GM12892 (cell line): ENCODE data around the gene OTOP1. TPM values are rescaled to one million over a fixed set of nuclear protein-coding genes. Genes with fewer than 3 reads are reported as not detected.
"Not testable (repeated sequence)": the region's sequence is repeated elsewhere in the genome, so short reads cannot be mapped to it uniquely, and the experiment has no call there.

Experiments
- DNase-seq: peaks from one replicate; pipeline ENCODE4 v3.0.0; 2011; ENCODE audit not compliant: insufficient read length
- FAIRE-seq: peaks from 2 replicates; lab custom pipeline; 2011; peaks lifted over from hg19 to GRCh38; lab: Jason Lieb, UNC
- POLR2A ChIP-seq: IDR thresholded peaks from 2 replicates; pipeline ENCODE4 v1.6.1; 2011; ENCODE audit warnings: low read depth, low read length, control low read depth
- POLR2AphosphoS5 ChIP-seq: IDR thresholded peaks from 2 replicates; pipeline ENCODE4 v1.6.1; 2011; ENCODE audit warnings: low read depth, low read length, control low read depth
- TAF1 ChIP-seq: IDR thresholded peaks from 2 replicates; pipeline ENCODE4 v1.6.1; 2011; ENCODE audit warnings: low read depth, mild to moderate bottlenecking, control low read depth, low read length, borderline replicate concordance
- polyA plus RNA-seq: library from polyadenylated mRNA; unstranded; fragments of >200 nt; gene quantifications from one replicate; pipeline ENCODE4 v1.2.1, GENCODE V29; 2012; ENCODE audit warnings: missing spikeins, inconsistent platforms; ENCODE audit not compliant: missing spikeins

OTOP1 gene
- not detected for polyA plus RNA-seq

- no peak for DNase-seq
- TF ChIP-seq TAF1 (no peak), POLR2AphosphoS5 (no peak), POLR2A (no peak)
- FAIRE-seq = no peak
Measured at GRCh38 chr4:4226606-4227438, at the start of gene OTOP1. Gene OTOP1, minus strand, starts transcription at chr4:4226929. Its CDS starts 65 bp downstream, at chr4:4226864.

GRCh38 chr4:4274226-4274625 lies 47.5 kb upstream of the OTOP1 start:
- no peak for TF ChIP-seq POLR2AphosphoS5
- TF ChIP-seq POLR2A = no peak
- no peak for TF ChIP-seq TAF1
- no peak for FAIRE-seq
- DNase-seq = no peak

GRCh38 chr4:4271912-4272311 lies 45.2 kb upstream of the OTOP1 start:
- TF ChIP-seq POLR2AphosphoS5 = no peak
- TF ChIP-seq TAF1 = no peak
- TF ChIP-seq POLR2A = no peak
- DNase-seq (no peak), FAIRE-seq (no peak)

- TF ChIP-seq POLR2AphosphoS5 = no peak
- TF ChIP-seq POLR2A = no peak
- no peak for TF ChIP-seq TAF1
- DNase-seq = no peak
- no peak for FAIRE-seq
Measured at GRCh38 chr4:4270529-4270928, 43.8 kb upstream of the OTOP1 start.

- no peak for FAIRE-seq
- TF ChIP-seq TAF1 = no peak
- no peak for TF ChIP-seq POLR2AphosphoS5
- no peak for TF ChIP-seq POLR2A
- no peak for DNase-seq
Measured at GRCh38 chr4:4269856-4270255, 43.1 kb upstream of the OTOP1 start.

- FAIRE-seq = no peak
- DNase-seq = no peak
- TF ChIP-seq TAF1 (no peak), POLR2A (no peak), POLR2AphosphoS5 (no peak)
Measured at GRCh38 chr4:4269331-4269731, 42.6 kb upstream of the OTOP1 start.

- TF ChIP-seq POLR2AphosphoS5 (no peak), POLR2A (no peak), TAF1 (no peak)
- DNase-seq (no peak), FAIRE-seq (no peak)
Measured at GRCh38 chr4:4268776-4269175, 42.0 kb upstream of the OTOP1 start.

GRCh38 chr4:4267981-4268380 lies 41.3 kb upstream of the OTOP1 start:
- FAIRE-seq (no peak), DNase-seq (no peak)
- TF ChIP-seq TAF1 (no peak), POLR2AphosphoS5 (no peak), POLR2A (no peak)

GRCh38 chr4:4260185-4260751 lies 33.5 kb upstream of the OTOP1 start:
- FAIRE-seq = no peak
- DNase-seq = no peak
- TF ChIP-seq TAF1 (no peak), POLR2AphosphoS5 (no peak), POLR2A (no peak)

- no peak for TF ChIP-seq POLR2A
- no peak for TF ChIP-seq TAF1
- TF ChIP-seq POLR2AphosphoS5 = no peak
- FAIRE-seq = no peak
- DNase-seq = no peak
Measured at GRCh38 chr4:4259484-4260100, 32.9 kb upstream of the OTOP1 start.

GRCh38 chr4:4257705-4258104 lies 31.0 kb upstream of the OTOP1 start:
- DNase-seq, FAIRE-seq: not testable (repeated sequence)
